ENCODE measurements around the gene BICC1. TPM values are rescaled to one million over a fixed set of nuclear protein-coding genes. Genes with fewer than 3 reads are reported as not detected.

BICC1 gene
- total and polyA plus RNA-seq, 2 of the 4 experiments (the other 2 are of a cell fraction) = 5.7 to 42.5 TPM

DNA sequence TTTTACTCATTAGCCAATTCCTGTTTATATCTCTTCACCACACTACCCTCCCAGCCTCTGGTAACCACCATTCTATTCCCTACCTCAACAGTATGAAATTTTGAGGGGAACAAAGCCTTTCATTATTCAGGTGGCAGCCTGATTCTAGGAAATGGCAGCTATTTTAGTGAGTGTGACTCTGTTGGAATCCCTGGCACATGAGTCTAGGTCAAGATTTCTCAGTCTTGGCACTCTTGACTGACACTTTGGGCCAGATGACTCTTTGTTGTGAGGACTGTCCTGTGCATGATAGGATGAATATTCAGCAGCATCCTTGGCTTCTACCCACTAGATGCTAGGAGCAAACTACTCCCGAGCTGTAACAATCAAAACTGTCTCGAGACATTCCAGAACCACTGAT lies 341.0 kb downstream of the BICC1 start:
- H2AK9ac ChIP-seq (replicated peaks; ENCODE audit: low read depth, low read length, poor library complexity) = no peak overlapping the region
- H3K36me3 ChIP-seq (ENCODE audit: control insufficient read depth, insufficient read depth, low read length) = no peaks in the 10 kb centered on the region
- no peaks in the 10 kb centered on the region for H4K20me1 ChIP-seq (ENCODE audit: insufficient read depth, low read length)
- H3K4me1 ChIP-seq (ENCODE audit: control insufficient read depth, insufficient read depth, low read length) = peaks cover 9% of the 10 kb centered on the region
- H4K5ac ChIP-seq (ENCODE audit: low read depth, low read length) = no peak overlapping the region
- POLR2A ChIA-PET (ENCODE audit: unreplicated experiment) = no interaction called here
- intact Hi-C loops (cut with micrococcal nuclease) = no loop called here
- no CpG with 5 or more reads among the region's 2 CpGs for WGBS, 2 experiments (ENCODE audit: extremely low coverage in 2 of 2, insufficient read length in 1 of 2)
- no peak overlapping the region for H3K27ac ChIP-seq (ENCODE audit: insufficient read depth, low read length)
- H3K18ac ChIP-seq (ENCODE audit: low read depth, low read length) = no peak overlapping the region
- dilution Hi-C loops (cut with HindIII; ENCODE audit: low sequenced_read_pairs, unreplicated experiment) = no loop called here
- H3K4me2 ChIP-seq (ENCODE audit: low read depth, low read length) = no peak overlapping the region
- no peak overlapping the region for H2BK120ac ChIP-seq (ENCODE audit: low read depth, low read length)
- H3K4ac ChIP-seq (ENCODE audit: low read depth, low read length) = no peak overlapping the region
- no peak overlapping the region for H3K9ac ChIP-seq (ENCODE audit: low read depth, low read length)
- no peak for TF ChIP-seq NFE2L2 (IDR thresholded peaks at IDR 0.05; ENCODE audit: low read depth, low read length)
- TF ChIP-seq MAFK (IDR thresholded peaks at IDR 0.05; ENCODE audit: low read depth, low read length) = no peak
- no peak for TF ChIP-seq FOS (IDR thresholded peaks at IDR 0.05; ENCODE audit: low read depth, low read length)
- no peak for TF ChIP-seq POLR2A (IDR thresholded peaks at IDR 0.05; ENCODE audit: low read depth, low read length)
- no peak for TF ChIP-seq SMC3 (IDR thresholded peaks at IDR 0.05; ENCODE audit: low read depth, low read length)
- TF ChIP-seq, protein P1, sequence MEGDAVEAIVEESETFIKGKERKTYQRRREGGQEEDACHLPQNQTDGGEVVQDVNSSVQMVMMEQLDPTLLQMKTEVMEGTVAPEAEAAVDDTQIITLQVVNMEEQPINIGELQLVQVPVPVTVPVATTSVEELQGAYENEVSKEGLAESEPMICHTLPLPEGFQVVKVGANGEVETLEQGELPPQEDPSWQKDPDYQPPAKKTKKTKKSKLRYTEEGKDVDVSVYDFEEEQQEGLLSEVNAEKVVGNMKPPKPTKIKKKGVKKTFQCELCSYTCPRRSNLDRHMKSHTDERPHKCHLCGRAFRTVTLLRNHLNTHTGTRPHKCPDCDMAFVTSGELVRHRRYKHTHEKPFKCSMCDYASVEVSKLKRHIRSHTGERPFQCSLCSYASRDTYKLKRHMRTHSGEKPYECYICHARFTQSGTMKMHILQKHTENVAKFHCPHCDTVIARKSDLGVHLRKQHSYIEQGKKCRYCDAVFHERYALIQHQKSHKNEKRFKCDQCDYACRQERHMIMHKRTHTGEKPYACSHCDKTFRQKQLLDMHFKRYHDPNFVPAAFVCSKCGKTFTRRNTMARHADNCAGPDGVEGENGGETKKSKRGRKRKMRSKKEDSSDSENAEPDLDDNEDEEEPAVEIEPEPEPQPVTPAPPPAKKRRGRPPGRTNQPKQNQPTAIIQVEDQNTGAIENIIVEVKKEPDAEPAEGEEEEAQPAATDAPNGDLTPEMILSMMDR (conservative IDR thresholded peaks at IDR 0.05; ENCODE audit: low read depth, low read length) = no peak
- TF ChIP-seq, protein P2, sequence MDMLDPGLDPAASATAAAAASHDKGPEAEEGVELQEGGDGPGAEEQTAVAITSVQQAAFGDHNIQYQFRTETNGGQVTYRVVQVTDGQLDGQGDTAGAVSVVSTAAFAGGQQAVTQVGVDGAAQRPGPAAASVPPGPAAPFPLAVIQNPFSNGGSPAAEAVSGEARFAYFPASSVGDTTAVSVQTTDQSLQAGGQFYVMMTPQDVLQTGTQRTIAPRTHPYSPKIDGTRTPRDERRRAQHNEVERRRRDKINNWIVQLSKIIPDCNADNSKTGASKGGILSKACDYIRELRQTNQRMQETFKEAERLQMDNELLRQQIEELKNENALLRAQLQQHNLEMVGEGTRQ (IDR thresholded peaks at IDR 0.05; ENCODE audit: low read depth, low read length) = no peak
- TF ChIP-seq RAD21 (IDR thresholded peaks at IDR 0.05; ENCODE audit: low read length) = no peak
- TF ChIP-seq MXI1 (IDR thresholded peaks at IDR 0.05; ENCODE audit: borderline replicate concordance, low read depth, low read length) = no peak
- no peak for TF ChIP-seq MAZ (IDR thresholded peaks at IDR 0.05; ENCODE audit: borderline replicate concordance, low read depth, low read length)
- TF ChIP-seq CHD1 (IDR thresholded peaks at IDR 0.05; ENCODE audit: low read depth, low read length) = no peak
- no peak for TF ChIP-seq RFX5 (IDR thresholded peaks at IDR 0.05; ENCODE audit: low read depth, low read length)
- TF ChIP-seq, protein P3, sequence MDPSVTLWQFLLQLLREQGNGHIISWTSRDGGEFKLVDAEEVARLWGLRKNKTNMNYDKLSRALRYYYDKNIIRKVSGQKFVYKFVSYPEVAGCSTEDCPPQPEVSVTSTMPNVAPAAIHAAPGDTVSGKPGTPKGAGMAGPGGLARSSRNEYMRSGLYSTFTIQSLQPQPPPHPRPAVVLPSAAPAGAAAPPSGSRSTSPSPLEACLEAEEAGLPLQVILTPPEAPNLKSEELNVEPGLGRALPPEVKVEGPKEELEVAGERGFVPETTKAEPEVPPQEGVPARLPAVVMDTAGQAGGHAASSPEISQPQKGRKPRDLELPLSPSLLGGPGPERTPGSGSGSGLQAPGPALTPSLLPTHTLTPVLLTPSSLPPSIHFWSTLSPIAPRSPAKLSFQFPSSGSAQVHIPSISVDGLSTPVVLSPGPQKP (IDR thresholded peaks at IDR 0.05; ENCODE audit: borderline replicate concordance, low read depth, low read length) = no peak
- no peak for TF ChIP-seq CEBPB (IDR thresholded peaks at IDR 0.05; ENCODE audit: low read depth, low read length)
- no peaks in the 10 kb centered on the region for H3K79me1 ChIP-seq (ENCODE audit: low read depth in 1 of 2, low read length in 2 of 2)
- no peaks in the 10 kb centered on the region; the same call in 1 of the 2 replicates for H3K9me3 ChIP-seq (ENCODE audit: control insufficient read depth, insufficient read depth, low read length)
- no peak overlapping the region; the same call in 1 of the 2 replicates for H3K23ac ChIP-seq (ENCODE audit: low read depth, low read length)
- BruUV-seq (replicated peaks) = no TSS peak
- H2BK20ac ChIP-seq (ENCODE audit: low read depth, low read length) = no peak overlapping the region
- H4K8ac ChIP-seq (ENCODE audit: low read depth in 2 of 2, low read length in 2 of 2) = no peak overlapping the region
- no peak overlapping the region for H2BK5ac ChIP-seq (ENCODE audit: low read depth, low read length, poor library complexity, severe bottlenecking)
- H3K56ac ChIP-seq (ENCODE audit: extremely low read depth, insufficient read depth, low read length) = no peak overlapping the region
- peaks cover 9% of the 10 kb centered on the region for H3K9me1 ChIP-seq (ENCODE audit: insufficient read depth, low read length)
- ATAC-seq (ENCODE audit: low read depth) (no peak), DNase-seq (no peak)
- H3K14ac ChIP-seq (replicated peaks; ENCODE audit: low read depth, low read length) = no peak overlapping the region
- no peak overlapping the region for H2BK15ac ChIP-seq (ENCODE audit: low read depth, low read length)
- no peaks in the 10 kb centered on the region for H3K27me3 ChIP-seq (ENCODE audit: control insufficient read depth, insufficient read depth, low read length)
- in situ Hi-C loops (cut with MboI; ENCODE audit: low sequenced_read_pairs) = no loop called here
- no peak overlapping the region for H4K91ac ChIP-seq (ENCODE audit: insufficient read depth, low read depth, low read length)
- no peak overlapping the region for H3K4me3 ChIP-seq (ENCODE audit: insufficient read depth, low read depth, low read length)
- CTCF ChIA-PET = interaction anchor here (0.6 kb wide), 1 partner anchor 1524 kb away, joined by 3 read pairs; no protein-coding TSS in a partner anchor
- H2AFZ ChIP-seq (replicated peaks; ENCODE audit: low read length, poor library complexity) = no peak overlapping the region
- H2AK5ac ChIP-seq (ENCODE audit: low read depth, low read length) = no peak overlapping the region

Data from IMR-90 (cell line).